SK-N-SH (cell line): ENCODE measurements around the gene AFF3. TPM values are rescaled to one million over a fixed set of nuclear protein-coding genes. Genes with fewer than 3 reads are reported as not detected.

ENCODE experiments used
- CTCF ChIA-PET: fragments of 300-600, 350-600 bp; formaldehyde crosslinking; extraction: SDS; loops from one replicate; lab custom pipeline; 2021; lab: Yijun Ruan, JAX
- POLR2A ChIA-PET: fragments of 350-600 bp; sonication (Branson Sonifier 250); formaldehyde crosslinking; extraction: SDS; loops from one replicate; lab custom pipeline; 2020; ENCODE audit warnings: antibody characterized with exemption, inconsistent platforms; lab: Yijun Ruan, JAX
- DNase-seq: peaks from one replicate; pipeline ENCODE4 v3.0.0; 2012
- H2AFZ ChIP-seq: fragments of 200-600 bp; sonication (generic); 2 replicates; pipeline ENCODE4 v1.8.1; 2016; ENCODE audit warnings: antibody characterized with exemption, mild to moderate bottlenecking, low read depth
- H3F3A ChIP-seq: fragments of 200-600 bp; sonication (generic); replicated peaks from 2 replicates; pipeline ENCODE3; 2016; ENCODE audit warnings: antibody characterized with exemption, mild to moderate bottlenecking; ENCODE audit not compliant: insufficient read depth
- H3K27ac ChIP-seq, 2 experiments: fragments of 200-500 bp in 1 of 2; fragments of 200-600 bp in 1 of 2; sonication (Bioruptor generic) in 1 of 2; sonication (generic), shearing (Covaris generic) in 1 of 2; 2 replicates each; pipeline versions ENCODE4 v1.5.1 to v1.6.1; 2014 to 2016; ENCODE audit warnings: low read depth in 2 of 2, inconsistent platforms in 1 of 2, low read length in 1 of 2, mild to moderate bottlenecking in 1 of 2, mixed read lengths in 1 of 2
- H3K27me3 ChIP-seq: fragments of 200-600 bp; sonication (generic), shearing (Covaris generic); 2 replicates; pipeline ENCODE4 v1.6.1; 2016; ENCODE audit warnings: mixed run types; ENCODE audit not compliant: insufficient read depth
- H3K36me3 ChIP-seq, 2 experiments: fragments of 200-500 bp in 1 of 2; fragments of 200-600 bp in 1 of 2; sonication (Bioruptor generic) in 1 of 2; sonication (generic) in 1 of 2; replicated peaks in 1 of 2; 2 replicates each; pipeline versions ENCODE3 to v1.5.1; 2014 to 2016; ENCODE audit warnings: low read length in 1 of 2, mild to moderate bottlenecking in 1 of 2; ENCODE audit not compliant: insufficient read depth in 2 of 2, control insufficient read depth in 1 of 2
- H3K4me1 ChIP-seq, 2 experiments: fragments of 200-500 bp in 1 of 2; fragments of 200-600 bp in 1 of 2; sonication (Bioruptor generic) in 1 of 2; sonication (generic), shearing (Covaris generic) in 1 of 2; 2 replicates each; pipeline versions ENCODE4 v1.5.1 to v1.6.1; 2014 to 2016; ENCODE audit warnings: low read depth in 1 of 2, low read length in 1 of 2, mixed run types in 1 of 2; ENCODE audit not compliant: insufficient read depth in 2 of 2, control insufficient read depth in 1 of 2
- H3K4me2 ChIP-seq: fragments of 200-600 bp; sonication (generic), shearing (Covaris generic); 2 replicates; pipeline ENCODE4 v1.6.1; 2017; ENCODE audit warnings: mixed run types
- H3K4me3 ChIP-seq, 2 experiments: fragments of 200-500 bp in 1 of 2; fragments of 200-600 bp in 1 of 2; sonication (Bioruptor generic) in 1 of 2; sonication (generic), shearing (Covaris generic) in 1 of 2; 2 replicates each; pipeline versions ENCODE4 v1.5.1 to v1.8.1; 2014 to 2016; ENCODE audit warnings: low read depth in 2 of 2, inconsistent platforms in 1 of 2, low read length in 1 of 2, mild to moderate bottlenecking in 1 of 2, mixed read lengths in 1 of 2, moderate library complexity in 1 of 2
- H3K79me2 ChIP-seq: fragments of 200-600 bp; sonication (generic); 2 replicates; pipeline ENCODE4 v1.8.1; 2017; ENCODE audit warnings: mild to moderate bottlenecking; ENCODE audit not compliant: insufficient read depth
- H3K9ac ChIP-seq: fragments of 200-600 bp; sonication (generic); 2 replicates; pipeline ENCODE4 v1.6.1; 2017; ENCODE audit warnings: mixed run types
- H3K9me2 ChIP-seq: fragments of 200-600 bp; sonication (generic); 2 replicates; pipeline ENCODE4 v1.6.1; 2017; ENCODE audit warnings: mixed run types
- H3K9me3 ChIP-seq: fragments of 200-600 bp; sonication (generic); 2 replicates; pipeline ENCODE4 v1.6.1; 2017; ENCODE audit warnings: mixed run types, mild to moderate bottlenecking, moderate library complexity
- H4K20me1 ChIP-seq: fragments of 200-600 bp; sonication (generic); 2 replicates; pipeline ENCODE4 v1.6.1; 2017; ENCODE audit warnings: mild to moderate bottlenecking, mixed run types; ENCODE audit not compliant: insufficient read depth
- CHD2 ChIP-seq: fragments of 150-350 bp; IDR thresholded peaks from 2 replicates; pipeline ENCODE4 v1.6.1; 2018; ENCODE audit warnings: low read length; ENCODE audit not compliant: partially characterized antibody
- ELF1 ChIP-seq: IDR thresholded peaks from 2 replicates; pipeline ENCODE4 v1.4.0; 2012
- EP300 ChIP-seq, 2 experiments: IDR thresholded peaks; 2 replicates each; pipeline versions ENCODE4 v1.4.0 to v1.6.1; 2012; ENCODE audit warnings: borderline replicate concordance in 1 of 2, low read depth in 1 of 2, low read length in 1 of 2
- EZH2phosphoT487 ChIP-seq: fragments of 200-600 bp; sonication (generic); IDR thresholded peaks from 2 replicates; pipeline ENCODE4 v1.6.1; 2017; ENCODE audit warnings: low read depth, mixed run types, mild to moderate bottlenecking, antibody characterized with exemption, moderate library complexity, borderline replicate concordance
- FOXJ3 ChIP-seq: sonication (generic); formaldehyde crosslinking; IDR thresholded peaks from 2 replicates; pipeline ENCODE4 v1.5.1; 2020; ENCODE audit warnings: mild to moderate bottlenecking, missing genetic modification reagents
- FOXM1 ChIP-seq: IDR thresholded peaks from 2 replicates; pipeline ENCODE4 v1.4.0; 2012; ENCODE audit warnings: low read depth, mild to moderate bottlenecking
- GABPA ChIP-seq: IDR thresholded peaks from 2 replicates; pipeline ENCODE4 v1.4.0; 2012; ENCODE audit warnings: low read depth, mild to moderate bottlenecking
- GATA2 ChIP-seq: sonication (generic); formaldehyde crosslinking; IDR thresholded peaks from 2 replicates; pipeline ENCODE4 v1.5.0; 2020; ENCODE audit warnings: mild to moderate bottlenecking, missing genetic modification reagents
- MEF2A ChIP-seq: IDR thresholded peaks from 2 replicates; pipeline ENCODE4 v1.4.0; 2012; ENCODE audit warnings: low read depth, borderline replicate concordance
- NRF1 ChIP-seq: IDR thresholded peaks from 2 replicates; pipeline ENCODE4 v1.6.1; 2012; ENCODE audit warnings: low read depth, mild to moderate bottlenecking, low read length
- RAD21 ChIP-seq: IDR thresholded peaks from 2 replicates; pipeline ENCODE4 v1.6.1; 2012; ENCODE audit warnings: mild to moderate bottlenecking, low read length
- RCOR1 ChIP-seq: fragments of 150-350 bp; IDR thresholded peaks from 2 replicates; pipeline ENCODE4 v1.6.1; 2017; ENCODE audit warnings: antibody characterized with exemption, low read length
- TAF1 ChIP-seq: IDR thresholded peaks from 2 replicates; pipeline ENCODE4 v1.6.1; 2012; ENCODE audit warnings: low read depth, mild to moderate bottlenecking, low read length, moderate library complexity, borderline replicate concordance
- TCF12 ChIP-seq: IDR thresholded peaks from 2 replicates; pipeline ENCODE4 v1.4.0; 2012
- WGBS: methylation state at CpG from one replicate; pipeline ENCODE4 v1.1.6; 2017; ENCODE audit warnings: low lambda C conversion rate; 5-methylcytosine and 5-hydroxymethylcytosine counted together
- polyA plus RNA-seq, 3 experiments: library from polyadenylated mRNA; depleted of rRNA; stranded (reverse); fragments of >200 nt; gene quantifications; 2 replicates each; pipeline ENCODE4 v1.2.3, GENCODE V29; 2012
- TF ChIP-seq, protein P1 (sequence below): IDR thresholded peaks from 2 replicates; pipeline ENCODE4 v1.4.0; 2012; ENCODE audit warnings: low read depth, borderline replicate concordance
- TF ChIP-seq, protein P2 (sequence below): IDR thresholded peaks from 2 replicates; pipeline ENCODE4; 2012
- TF ChIP-seq, protein P3 (sequence below): IDR thresholded peaks from 2 replicates; pipeline ENCODE4 v1.4.0; 2012; ENCODE audit warnings: low read depth, borderline replicate concordance
- TF ChIP-seq, protein P4 (sequence below): fragments of 200-600 bp; sonication (generic); IDR thresholded peaks from 2 replicates; pipeline ENCODE4 v1.6.1; 2017; ENCODE audit warnings: antibody characterized with exemption, mild to moderate bottlenecking, moderate library complexity
- TF ChIP-seq, protein P5 (sequence below): fragments of 150-350 bp; IDR thresholded peaks from 2 replicates; pipeline ENCODE4 v1.6.1; 2017; ENCODE audit warnings: antibody characterized with exemption, low read length, low read depth, borderline replicate concordance
- TF ChIP-seq, protein P6 (sequence below): fragments of 150-350 bp; IDR thresholded peaks from 2 replicates; pipeline ENCODE4 v1.6.1; 2016; ENCODE audit warnings: mild to moderate bottlenecking, low read depth, low read length

AFF3 gene
- polyA plus RNA-seq, 1 of the 3 experiments (the other 2 are of a cell fraction) = 0.36 TPM

DNA sequence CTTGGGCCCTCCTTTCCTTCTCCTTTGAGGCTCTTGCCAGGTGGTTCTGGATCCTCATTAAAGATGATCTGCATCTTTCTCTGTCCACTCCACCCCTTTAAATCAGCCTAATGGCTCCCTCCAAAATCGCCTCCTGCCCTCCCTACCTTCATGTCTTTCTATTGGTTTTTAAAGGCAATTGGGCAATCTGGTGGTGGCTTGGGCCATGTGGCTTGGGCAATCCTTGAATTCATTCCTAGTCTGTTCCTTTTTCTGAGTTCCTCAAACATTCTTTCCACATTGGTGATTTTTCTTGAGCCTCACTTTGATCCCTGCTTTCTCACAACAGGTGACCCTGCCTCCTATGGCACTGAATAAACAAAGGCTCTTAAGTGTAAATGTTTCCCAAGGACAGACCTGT is 386.3 kb downstream of the AFF3 start:
- no peak overlapping the region for H3K4me2 ChIP-seq
- H3K9ac ChIP-seq = no peak overlapping the region
- H3K9me3 ChIP-seq = no peaks in the 10 kb centered on the region
- WGBS = 32% methylated on average over 1 of the region's 1 CpG
- H3K27me3 ChIP-seq = no peaks in the 10 kb centered on the region
- H3K36me3 ChIP-seq = no peaks in the 10 kb centered on the region
- H4K20me1 ChIP-seq = no peaks in the 10 kb centered on the region
- no peaks in the 10 kb centered on the region for H3K9me2 ChIP-seq
- ChIA-PET POLR2A (no interaction called here), CTCF (no interaction called here)
- H3K79me2 ChIP-seq = no peaks in the 10 kb centered on the region
- no peak overlapping the region for H3K27ac ChIP-seq
- TF ChIP-seq CHD2 = no peak
- TF ChIP-seq, protein P1, sequence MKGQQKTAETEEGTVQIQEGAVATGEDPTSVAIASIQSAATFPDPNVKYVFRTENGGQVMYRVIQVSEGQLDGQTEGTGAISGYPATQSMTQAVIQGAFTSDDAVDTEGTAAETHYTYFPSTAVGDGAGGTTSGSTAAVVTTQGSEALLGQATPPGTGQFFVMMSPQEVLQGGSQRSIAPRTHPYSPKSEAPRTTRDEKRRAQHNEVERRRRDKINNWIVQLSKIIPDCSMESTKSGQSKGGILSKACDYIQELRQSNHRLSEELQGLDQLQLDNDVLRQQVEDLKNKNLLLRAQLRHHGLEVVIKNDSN = no peak
- no peak for TF ChIP-seq EP300 (IDR thresholded peaks at IDR 0.05; ENCODE audit: borderline replicate concordance in 1 of 2, low read depth in 1 of 2, low read length in 1 of 2)
- TF ChIP-seq FOXM1 = no peak
- TF ChIP-seq, protein P2, sequence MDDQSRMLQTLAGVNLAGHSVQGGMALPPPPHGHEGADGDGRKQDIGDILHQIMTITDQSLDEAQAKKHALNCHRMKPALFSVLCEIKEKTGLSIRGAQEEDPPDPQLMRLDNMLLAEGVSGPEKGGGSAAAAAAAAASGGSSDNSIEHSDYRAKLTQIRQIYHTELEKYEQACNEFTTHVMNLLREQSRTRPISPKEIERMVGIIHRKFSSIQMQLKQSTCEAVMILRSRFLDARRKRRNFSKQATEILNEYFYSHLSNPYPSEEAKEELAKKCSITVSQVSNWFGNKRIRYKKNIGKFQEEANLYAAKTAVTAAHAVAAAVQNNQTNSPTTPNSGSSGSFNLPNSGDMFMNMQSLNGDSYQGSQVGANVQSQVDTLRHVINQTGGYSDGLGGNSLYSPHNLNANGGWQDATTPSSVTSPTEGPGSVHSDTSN = no peak
- TF ChIP-seq GATA2 (CRISPR knock-in tag) = no peak
- TF ChIP-seq, protein P3, sequence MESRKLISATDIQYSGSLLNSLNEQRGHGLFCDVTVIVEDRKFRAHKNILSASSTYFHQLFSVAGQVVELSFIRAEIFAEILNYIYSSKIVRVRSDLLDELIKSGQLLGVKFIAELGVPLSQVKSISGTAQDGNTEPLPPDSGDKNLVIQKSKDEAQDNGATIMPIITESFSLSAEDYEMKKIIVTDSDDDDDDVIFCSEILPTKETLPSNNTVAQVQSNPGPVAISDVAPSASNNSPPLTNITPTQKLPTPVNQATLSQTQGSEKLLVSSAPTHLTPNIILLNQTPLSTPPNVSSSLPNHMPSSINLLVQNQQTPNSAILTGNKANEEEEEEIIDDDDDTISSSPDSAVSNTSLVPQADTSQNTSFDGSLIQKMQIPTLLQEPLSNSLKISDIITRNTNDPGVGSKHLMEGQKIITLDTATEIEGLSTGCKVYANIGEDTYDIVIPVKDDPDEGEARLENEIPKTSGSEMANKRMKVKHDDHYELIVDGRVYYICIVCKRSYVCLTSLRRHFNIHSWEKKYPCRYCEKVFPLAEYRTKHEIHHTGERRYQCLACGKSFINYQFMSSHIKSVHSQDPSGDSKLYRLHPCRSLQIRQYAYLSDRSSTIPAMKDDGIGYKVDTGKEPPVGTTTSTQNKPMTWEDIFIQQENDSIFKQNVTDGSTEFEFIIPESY = no peak
- TF ChIP-seq, protein P4, sequence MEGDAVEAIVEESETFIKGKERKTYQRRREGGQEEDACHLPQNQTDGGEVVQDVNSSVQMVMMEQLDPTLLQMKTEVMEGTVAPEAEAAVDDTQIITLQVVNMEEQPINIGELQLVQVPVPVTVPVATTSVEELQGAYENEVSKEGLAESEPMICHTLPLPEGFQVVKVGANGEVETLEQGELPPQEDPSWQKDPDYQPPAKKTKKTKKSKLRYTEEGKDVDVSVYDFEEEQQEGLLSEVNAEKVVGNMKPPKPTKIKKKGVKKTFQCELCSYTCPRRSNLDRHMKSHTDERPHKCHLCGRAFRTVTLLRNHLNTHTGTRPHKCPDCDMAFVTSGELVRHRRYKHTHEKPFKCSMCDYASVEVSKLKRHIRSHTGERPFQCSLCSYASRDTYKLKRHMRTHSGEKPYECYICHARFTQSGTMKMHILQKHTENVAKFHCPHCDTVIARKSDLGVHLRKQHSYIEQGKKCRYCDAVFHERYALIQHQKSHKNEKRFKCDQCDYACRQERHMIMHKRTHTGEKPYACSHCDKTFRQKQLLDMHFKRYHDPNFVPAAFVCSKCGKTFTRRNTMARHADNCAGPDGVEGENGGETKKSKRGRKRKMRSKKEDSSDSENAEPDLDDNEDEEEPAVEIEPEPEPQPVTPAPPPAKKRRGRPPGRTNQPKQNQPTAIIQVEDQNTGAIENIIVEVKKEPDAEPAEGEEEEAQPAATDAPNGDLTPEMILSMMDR = no peak
- TF ChIP-seq RAD21 = no peak
- TF ChIP-seq FOXJ3 (CRISPR knock-in tag) = no peak
- no peak for TF ChIP-seq GABPA
- no peak for TF ChIP-seq RCOR1
- TF ChIP-seq, protein P5, sequence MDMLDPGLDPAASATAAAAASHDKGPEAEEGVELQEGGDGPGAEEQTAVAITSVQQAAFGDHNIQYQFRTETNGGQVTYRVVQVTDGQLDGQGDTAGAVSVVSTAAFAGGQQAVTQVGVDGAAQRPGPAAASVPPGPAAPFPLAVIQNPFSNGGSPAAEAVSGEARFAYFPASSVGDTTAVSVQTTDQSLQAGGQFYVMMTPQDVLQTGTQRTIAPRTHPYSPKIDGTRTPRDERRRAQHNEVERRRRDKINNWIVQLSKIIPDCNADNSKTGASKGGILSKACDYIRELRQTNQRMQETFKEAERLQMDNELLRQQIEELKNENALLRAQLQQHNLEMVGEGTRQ = no peak
- no peak for TF ChIP-seq ELF1
- no peak for TF ChIP-seq NRF1
- TF ChIP-seq TCF12 = no peak
- TF ChIP-seq MEF2A = no peak
- no peak for TF ChIP-seq TAF1
- TF ChIP-seq EZH2phosphoT487 = no peak
- TF ChIP-seq, protein P6, sequence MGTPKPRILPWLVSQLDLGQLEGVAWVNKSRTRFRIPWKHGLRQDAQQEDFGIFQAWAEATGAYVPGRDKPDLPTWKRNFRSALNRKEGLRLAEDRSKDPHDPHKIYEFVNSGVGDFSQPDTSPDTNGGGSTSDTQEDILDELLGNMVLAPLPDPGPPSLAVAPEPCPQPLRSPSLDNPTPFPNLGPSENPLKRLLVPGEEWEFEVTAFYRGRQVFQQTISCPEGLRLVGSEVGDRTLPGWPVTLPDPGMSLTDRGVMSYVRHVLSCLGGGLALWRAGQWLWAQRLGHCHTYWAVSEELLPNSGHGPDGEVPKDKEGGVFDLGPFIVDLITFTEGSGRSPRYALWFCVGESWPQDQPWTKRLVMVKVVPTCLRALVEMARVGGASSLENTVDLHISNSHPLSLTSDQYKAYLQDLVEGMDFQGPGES = no peak
- no peak overlapping the region for H3K4me3 ChIP-seq
- H3K4me1 ChIP-seq = no peaks in the 10 kb centered on the region
- no peak overlapping the region for H2AFZ ChIP-seq
- no peak for DNase-seq
- H3F3A ChIP-seq = no peaks in the 10 kb centered on the region
